Measurements from ENCODE around the gene ASCL1.

ASCL1 gene

DNA sequence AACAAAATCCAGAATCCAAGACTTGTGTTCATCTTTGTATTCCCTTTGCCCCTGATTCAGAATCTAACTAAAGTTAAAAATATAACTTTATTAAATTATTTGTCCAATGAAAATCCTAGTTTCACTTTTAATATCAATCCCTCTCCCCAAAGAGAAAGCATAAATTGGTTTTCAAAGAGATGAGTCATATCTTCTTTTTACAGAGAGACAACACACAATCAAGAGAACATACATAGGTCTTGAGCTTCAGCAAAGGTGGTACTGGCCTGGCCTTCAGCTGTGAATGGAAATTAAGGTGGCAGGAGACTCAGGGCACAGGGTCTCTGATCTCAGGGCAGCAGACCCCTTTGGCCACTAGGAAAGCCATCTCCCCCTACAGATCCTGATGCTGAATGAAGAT, 4.3 kb upstream of the ASCL1 start:
- no peak for DNase-seq

DNA sequence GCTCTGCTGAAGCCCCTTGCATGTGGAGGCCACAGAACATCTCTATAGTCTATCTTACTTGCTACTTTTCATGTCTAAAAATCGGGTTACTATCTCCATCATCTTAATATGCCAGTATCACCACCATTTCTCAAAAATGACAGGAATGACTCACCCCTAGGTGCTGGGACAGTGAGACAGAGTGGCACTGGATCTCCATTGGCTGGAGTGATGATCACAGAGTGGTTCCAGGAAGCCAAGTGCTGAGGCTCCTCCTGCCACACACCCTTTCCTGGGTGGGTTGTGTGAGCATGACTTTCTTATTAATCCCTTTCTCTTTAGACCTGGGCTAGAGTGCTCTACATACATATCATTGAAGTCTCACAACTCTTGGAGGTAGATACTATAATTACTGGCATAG, 3.3 kb upstream of the ASCL1 start:
- no peak for DNase-seq

DNA sequence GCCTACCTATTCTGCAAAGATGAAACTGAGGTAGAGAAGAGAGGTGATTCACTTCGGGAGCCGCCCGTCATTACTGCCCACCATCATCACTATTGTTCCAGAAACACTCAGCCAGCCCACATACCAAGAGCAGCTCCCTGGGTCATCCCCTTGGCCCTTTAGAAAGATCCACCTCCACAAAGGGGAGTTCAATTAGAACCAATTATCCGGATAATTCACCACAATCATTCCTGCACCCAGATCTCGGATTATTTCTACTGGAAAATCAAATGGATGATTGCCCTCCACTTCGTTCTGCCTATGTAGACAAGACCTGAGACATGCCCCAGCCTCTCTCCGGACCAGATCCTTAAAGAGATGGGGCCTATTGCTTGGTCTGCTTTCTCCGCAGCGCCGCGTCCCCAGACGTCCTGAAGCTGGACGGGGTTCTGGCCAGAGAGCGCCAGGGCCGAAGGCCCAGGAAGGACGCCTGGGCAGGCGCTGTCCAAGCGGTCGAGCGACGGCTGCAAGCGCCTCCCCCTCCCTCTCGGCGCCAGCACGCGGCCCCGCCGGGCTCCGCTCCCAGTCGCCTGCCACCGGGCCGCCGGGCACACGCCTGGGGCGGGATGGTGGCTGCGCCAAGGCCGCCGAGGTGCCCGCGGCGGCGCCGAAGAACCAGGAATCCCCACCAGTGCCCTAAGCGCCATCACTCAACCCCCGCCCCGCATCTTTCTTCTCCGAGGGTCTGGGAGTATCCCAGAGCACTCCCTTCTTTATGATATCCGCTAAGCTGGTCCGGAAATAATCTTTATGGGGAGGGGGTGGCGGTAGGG, 1.3 kb upstream of the ASCL1 start:
- no peak for DNase-seq

DNA sequence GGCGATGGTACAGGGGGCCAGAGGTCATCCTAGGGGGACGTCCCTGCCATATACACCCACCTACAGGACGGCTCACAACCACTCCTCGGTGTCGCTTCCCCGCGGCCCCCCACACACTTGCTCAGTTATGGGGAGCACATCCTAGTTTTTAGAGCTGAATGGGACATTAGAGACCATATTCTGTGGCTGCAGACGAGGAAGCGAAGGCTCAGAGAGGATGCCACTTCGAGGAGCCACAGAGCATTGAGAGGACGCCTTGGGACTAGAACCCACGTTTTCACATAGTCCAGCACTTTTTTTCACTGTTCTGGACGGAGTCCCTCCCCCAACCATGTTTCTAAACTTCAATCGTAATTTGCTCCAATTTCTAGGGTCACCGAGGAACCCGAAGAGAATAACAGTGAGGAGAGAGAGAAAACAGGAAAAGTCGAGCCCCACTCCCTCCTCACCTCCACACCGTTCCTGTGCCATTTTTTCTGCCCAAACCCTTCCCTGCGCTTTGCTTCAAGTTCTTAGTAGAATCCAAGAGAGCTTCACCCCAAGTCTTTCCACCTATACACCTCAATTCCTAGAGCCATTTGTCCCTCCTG, 641 bp upstream of the ASCL1 start:
- DNase-seq = no peak

DNA sequence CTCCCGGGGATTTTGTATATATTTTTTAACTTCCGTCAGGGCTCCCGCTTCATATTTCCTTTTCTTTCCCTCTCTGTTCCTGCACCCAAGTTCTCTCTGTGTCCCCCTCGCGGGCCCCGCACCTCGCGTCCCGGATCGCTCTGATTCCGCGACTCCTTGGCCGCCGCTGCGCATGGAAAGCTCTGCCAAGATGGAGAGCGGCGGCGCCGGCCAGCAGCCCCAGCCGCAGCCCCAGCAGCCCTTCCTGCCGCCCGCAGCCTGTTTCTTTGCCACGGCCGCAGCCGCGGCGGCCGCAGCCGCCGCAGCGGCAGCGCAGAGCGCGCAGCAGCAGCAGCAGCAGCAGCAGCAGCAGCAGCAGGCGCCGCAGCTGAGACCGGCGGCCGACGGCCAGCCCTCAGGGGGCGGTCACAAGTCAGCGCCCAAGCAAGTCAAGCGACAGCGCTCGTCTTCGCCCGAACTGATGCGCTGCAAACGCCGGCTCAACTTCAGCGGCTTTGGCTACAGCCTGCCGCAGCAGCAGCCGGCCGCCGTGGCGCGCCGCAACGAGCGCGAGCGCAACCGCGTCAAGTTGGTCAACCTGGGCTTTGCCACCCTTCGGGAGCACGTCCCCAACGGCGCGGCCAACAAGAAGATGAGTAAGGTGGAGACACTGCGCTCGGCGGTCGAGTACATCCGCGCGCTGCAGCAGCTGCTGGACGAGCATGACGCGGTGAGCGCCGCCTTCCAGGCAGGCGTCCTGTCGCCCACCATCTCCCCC, 777 bp downstream of the ASCL1 start:
- DNase-seq = peak in 1 of 2 donors; percentile 19

DNA sequence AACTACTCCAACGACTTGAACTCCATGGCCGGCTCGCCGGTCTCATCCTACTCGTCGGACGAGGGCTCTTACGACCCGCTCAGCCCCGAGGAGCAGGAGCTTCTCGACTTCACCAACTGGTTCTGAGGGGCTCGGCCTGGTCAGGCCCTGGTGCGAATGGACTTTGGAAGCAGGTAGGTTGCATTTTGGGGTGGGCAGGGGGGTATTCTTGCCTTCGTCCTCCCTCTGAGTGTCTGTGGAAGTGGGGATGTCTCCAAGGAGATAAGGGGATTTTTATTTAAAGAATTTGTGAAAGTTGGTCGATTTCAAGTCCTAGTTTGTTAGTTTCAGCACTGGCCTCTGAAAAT, 1.3 kb downstream of the ASCL1 start:
- DNase-seq = no peak

DNA sequence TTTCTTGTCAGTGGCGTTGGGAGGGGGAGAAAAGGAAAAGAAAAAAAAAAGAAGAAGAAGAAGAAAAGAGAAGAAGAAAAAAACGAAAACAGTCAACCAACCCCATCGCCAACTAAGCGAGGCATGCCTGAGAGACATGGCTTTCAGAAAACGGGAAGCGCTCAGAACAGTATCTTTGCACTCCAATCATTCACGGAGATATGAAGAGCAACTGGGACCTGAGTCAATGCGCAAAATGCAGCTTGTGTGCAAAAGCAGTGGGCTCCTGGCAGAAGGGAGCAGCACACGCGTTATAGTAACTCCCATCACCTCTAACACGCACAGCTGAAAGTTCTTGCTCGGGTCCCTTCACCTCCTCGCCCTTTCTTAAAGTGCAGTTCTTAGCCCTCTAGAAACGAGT, 1.9 kb downstream of the ASCL1 start:
- DNase-seq = no peak

DNA sequence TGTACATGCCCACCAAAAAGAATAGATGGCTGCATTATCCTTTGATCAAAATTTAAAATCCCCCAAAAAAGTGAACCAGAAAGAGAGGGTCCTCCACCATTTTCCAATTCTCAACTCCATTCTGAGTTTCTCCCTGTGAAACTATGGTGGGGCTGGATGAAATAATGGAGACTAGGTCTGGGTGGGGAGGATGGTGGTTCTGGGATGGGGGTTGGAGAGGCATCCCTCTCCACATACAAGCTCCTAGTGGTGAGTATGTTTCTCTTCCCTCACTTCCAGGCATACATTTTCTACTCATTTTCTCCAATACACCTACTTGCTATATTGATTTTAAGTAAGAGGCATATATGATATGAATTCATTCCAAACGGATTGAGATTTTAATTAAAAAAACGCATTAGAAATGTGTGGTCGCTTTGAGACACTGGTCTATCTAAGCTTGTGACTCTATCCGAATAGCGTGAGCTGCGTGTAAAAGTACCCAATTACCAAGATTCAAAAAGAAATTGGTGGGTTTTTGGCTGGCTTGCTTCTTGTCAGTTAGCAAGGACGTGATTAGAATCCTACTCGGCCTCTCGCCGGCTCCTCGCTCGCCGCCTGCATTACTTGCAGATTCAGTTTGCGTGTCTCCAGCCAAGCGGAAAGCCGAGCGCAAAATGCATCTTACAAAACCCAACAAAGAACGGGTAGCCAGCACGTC, 3.4 kb downstream of the ASCL1 start:
- no peak for DNase-seq

DNA sequence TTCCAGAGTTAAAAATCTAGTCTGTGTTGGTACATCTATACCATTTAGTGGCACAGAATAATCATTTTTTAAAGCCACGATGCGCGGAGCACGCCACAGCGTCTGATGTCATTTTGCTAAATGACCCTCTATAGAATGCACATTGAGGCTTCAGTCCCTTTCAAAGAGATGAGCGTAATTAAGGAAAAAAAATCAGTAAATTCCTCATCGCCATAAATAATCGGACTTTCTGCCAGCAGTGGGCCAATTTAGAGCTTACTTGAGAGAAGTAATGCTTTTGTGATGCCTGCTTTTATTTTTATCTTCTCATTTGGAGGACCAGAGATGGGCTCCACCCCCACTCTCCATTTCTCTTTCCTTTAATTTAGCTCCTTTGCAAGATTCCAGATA, 4.0 kb downstream of the ASCL1 start:
- no peak for DNase-seq

DNA sequence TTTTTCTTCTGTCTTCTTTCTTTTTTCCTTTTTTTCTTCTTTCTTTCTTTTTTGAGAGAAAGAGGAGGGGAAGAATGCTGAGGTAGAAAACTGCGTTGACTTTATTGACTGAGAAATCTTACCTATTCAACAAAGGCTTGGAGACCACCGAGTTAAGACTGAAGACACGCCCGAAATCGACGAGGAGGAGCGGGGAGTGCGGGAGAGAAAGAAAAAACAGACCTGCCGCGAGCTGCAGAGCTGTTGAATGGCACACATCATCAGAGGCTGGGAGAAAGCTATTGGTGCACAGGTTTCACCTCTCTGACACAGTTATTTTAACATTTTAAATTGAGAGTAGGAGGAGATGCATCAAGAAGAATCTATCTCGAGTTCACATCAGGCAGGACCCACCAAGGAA, 5.1 kb downstream of the ASCL1 start:
- no peak for DNase-seq

DNA sequence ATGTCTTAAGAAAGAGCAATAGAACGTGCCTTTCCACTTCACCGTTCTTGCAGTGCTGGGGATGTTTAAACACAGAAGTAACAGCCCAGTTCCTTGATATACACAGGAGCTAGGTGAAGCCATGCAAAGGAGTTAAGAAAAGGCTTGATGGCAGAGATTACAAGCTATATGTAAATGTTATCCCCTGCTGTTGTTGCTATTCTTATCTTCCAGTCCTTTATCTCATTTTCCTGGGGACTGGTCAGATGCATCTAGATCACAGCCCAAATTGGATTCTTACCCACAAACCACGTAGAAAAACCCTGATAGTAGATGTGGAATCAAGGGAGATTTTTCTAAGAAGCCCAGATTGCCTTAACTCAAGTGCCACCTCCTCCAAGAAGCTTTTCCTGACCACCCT, 5.5 kb downstream of the ASCL1 start:
- DNase-seq = no peak

DNA sequence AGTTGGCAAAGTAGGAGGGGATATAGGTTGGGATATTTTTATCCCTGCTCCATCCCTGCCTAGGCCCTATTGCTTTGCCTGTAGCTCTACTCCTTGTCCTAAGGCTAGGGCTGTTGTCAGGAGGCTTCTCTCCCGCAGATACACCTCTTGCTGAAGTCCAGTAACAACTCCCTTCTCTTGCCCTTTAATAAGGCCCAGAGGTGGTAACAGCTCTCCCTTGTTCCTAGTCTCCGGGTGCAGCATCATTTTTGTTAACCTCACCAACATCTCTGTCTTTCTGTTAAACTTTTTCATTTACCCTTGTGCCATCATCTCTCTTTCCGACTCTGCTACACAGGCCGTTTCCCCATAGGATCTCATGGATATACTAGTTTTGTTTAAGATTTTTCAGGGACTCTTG, 6.3 kb downstream of the ASCL1 start:
- no peak for DNase-seq

DNA sequence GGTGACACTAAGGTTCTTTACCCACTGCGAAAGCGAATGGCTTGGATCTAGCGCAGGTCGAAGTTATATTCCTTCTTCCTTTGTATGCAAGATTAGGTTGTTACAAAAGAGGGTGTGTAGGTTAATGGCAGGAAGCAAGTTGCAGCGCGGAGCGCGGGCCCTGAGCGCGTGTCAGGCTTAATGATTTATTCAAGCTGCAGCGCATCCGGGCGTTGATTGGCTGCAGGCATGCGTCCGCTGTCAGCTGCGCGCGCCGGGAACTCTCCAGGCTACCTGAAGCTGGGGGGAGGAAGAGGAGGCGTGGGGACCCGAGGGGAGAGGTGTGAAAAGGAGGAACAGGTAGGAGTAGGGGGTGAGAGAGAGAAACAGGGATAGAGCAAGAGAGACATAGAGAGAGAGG, 7.4 kb downstream of the ASCL1 start:
- DNase-seq = peak in 1 of 2 donors; percentile 7

DNA sequence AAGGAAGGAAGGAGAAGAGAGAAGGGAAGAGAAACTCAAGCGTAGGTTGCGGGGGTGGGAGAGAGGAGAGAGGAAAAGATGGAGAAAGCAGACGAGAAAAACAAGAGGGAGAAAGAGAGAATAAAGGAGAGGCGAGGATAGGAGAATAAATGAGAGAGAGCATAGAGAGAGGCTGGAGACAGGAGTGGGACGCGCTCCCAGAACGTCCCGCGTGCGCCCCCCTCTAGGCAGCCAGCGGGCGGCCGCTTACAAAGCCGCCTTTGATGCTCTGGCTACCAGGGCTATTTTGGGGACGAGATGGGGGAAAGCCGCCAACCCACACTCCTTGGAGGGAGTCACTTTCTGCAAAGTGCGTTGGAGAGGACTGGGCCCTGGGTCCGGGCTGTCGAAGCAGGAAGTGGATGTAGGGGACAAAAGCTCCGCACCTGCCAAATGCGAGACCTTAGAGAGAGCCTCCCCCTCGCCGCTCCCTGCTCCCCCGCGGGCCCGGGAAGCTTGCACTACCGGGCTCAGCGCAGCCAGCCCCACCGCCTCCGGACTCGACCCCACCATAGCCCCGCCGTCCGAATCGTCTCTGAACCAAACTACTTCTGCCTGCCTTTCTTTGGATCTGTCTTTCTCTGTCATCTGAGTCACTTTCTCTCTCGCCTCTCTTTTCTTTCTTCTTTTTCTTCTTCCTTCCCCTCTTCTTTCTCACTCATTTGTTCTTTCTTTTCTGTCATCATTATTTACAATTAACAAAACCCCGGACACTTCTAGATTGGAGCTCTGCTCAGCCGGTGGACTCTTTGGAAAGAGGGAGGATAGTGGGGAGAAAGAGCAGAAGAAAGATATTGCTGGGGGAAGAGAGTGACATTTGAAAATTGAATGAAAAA, 8.0 kb downstream of the ASCL1 start:
- DNase-seq = no peak

DNA sequence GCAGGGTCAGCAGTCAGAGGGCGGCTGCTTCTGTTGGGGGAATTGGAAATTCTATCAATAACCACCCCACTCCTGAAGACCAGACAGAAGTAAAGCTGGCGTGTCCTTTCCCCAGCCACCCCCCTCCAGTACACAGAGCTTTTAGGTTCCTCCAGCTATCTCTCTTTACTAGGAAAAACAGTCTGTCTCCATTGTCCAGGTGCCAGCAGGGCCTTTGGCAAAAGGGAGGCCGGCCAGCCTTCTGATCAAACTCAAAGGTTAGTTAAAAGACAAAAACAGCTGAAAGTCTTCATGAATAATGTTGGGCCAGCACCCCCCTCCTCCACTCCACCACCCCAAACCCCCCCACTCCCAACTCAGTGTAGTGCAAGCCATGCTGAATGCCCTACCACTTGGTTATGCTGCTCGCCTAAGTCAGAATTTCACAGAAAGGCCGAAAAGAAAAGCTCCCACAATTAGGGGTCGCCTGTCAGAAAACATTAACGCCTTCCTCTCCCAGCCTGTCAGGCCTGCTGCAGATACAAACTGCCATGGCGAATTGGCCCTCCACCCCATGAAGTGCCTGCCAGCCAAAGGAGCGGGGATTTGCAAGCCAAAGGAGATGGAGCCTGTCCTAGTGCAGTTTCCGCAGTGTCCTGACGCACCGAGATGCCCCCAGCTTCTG, 8.9 kb downstream of the ASCL1 start:
- DNase-seq = no peak

DNA sequence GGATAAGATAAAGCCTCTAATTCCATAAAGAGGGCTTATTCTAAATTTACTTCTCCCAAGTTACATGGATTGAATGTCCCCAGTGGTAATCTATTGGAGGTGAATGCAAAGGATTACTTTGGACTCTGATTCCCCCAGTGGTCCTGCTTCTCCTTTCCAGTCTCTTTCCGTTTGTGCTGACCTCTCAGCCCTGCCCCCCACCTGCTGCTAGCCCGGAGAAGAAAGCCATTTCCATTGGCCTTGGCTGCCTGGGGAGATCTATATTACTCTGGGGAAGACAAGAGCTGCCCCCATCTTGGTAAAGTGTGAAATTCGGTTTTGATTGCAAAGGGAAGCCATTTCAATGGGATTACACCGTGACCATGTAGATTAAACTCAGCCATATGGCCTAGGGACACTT, 13.3 kb downstream of the ASCL1 start:
- DNase-seq = no peak

DNA sequence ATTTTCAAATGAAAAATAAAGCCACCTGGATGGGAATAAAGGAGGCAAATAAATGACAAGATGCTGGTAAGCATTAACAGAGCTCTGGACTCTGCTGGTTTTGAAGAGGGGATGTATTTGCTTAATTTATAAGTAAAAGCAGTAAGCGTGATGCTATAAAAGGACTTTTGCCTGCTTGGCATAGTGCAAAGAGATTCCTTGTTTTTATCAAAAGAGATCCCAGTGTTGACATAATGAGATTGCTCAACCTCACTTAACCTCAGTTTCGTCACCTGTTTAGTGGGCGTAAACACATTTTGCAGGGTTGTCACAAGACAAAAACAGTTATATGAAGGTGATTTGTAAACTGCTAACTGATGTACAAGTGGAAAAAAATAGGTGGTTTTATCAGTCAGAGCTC, 13.8 kb downstream of the ASCL1 start:
- no peak for DNase-seq

DNA sequence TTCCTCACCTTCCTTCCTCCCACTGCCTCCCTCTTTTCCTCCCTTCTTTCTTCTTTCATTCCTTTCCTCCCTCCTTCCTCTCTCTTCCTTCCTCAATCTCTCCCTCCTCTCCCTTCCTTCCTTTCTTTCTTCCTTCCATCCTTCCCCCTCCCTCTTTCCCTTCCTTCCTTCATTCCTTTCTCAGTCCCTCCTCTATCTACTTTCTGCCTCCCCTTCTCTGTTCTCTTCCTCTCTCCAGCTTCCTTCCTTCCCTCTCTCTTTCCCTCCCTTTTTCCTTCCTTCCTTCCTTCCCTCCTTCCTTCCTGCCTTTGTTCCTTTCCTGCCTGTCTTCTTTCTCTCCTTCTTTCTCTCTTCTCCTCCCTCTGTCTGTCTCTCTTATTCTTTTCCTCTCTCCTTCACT, 16.1 kb downstream of the ASCL1 start:
- no peak for DNase-seq

DNA sequence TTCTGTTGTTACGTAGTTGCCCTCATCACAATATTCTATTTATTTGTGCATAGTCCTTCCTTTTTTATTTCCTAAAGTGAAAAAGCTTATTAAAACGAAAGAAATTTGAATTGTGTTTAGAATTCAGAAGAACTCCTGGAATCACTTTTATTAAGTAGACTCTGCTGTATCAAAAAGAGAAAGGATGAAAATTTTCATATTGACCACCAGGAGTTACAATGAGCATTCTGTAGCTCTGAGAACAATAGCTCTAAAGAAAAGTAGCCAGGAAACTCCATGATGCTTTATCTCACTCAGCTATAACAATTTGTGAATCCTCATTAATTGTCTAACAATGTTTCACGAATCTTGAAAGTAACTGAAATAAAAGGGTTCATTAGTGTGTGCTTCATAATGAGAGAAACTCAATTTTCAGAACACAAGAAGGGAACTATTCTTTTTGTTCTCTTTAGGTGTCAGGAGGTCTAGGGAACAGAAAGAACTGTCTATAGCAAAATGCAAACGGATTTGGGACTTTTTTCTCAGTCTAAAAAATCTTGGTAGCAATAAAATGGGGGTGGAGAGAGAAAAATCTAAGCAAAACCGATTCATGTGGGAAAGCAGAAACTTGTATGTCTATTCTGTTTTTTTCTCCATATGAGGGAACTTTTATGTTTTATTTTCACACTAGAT, 19.3 kb downstream of the ASCL1 start:
- DNase-seq = no peak

DNA sequence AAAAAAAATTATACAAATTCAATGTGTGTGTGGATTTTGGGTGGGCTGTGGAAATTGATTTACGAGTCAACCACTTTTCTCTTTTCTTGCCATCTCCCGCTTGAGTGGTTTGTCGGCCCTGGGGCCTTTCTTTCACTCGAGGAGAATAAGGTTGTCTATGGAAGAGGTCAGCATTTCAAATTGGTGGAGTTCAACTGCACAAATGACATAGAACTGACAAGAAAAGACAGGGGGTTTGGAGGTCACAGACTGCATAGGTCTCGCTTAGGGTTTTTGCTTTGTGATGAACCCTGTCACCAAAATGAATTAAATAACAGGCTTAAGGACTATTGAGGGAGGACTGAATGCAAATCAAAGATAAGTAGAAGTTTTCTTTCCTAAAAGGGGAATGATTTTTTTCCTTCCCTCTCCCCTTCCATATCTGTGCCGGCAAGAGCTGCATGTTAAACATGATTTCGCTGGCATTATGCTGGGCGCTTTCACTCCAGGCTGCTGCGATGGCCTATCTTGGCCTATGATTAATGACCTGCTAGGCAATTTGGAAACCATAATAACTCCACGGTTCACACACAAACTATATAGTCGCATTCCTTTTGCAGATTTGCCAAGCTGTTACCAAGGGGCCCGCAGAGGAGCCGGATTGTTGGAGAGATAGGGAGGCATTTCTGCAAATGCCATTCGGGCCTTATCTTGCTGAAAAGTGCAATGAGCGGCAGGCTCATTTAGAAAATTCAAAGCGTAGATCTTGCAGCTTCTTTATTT, 20.7 kb downstream of the ASCL1 start:
- no peak for DNase-seq

DNA sequence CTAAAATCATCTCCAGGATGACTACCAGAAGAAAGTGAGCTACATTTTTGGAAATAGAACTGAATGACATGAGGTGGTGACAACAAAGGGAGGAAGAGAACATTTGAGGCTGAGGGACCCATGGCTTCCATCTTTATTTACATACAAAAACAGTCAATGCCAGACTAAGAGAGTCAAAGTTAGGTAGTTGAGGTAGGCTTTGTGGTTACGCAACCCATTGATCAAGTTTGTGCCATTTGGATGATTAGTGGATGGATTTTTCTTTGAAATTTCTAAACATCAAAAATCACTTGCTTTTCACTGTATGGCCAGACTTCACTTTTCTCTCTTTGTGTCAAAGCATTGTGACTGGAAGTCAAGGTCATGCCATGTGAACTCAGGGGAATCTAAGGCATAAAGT, 22.9 kb downstream of the ASCL1 start:
- DNase-seq = no peak
